Measurements from ENCODE around the gene DIP2C. TPM values are rescaled to one million over a fixed set of nuclear protein-coding genes. Genes with fewer than 3 reads are reported as not detected.

DIP2C gene
- total RNA-seq, 1 experiment from 2014 or later: 4.9 TPM

DNA sequence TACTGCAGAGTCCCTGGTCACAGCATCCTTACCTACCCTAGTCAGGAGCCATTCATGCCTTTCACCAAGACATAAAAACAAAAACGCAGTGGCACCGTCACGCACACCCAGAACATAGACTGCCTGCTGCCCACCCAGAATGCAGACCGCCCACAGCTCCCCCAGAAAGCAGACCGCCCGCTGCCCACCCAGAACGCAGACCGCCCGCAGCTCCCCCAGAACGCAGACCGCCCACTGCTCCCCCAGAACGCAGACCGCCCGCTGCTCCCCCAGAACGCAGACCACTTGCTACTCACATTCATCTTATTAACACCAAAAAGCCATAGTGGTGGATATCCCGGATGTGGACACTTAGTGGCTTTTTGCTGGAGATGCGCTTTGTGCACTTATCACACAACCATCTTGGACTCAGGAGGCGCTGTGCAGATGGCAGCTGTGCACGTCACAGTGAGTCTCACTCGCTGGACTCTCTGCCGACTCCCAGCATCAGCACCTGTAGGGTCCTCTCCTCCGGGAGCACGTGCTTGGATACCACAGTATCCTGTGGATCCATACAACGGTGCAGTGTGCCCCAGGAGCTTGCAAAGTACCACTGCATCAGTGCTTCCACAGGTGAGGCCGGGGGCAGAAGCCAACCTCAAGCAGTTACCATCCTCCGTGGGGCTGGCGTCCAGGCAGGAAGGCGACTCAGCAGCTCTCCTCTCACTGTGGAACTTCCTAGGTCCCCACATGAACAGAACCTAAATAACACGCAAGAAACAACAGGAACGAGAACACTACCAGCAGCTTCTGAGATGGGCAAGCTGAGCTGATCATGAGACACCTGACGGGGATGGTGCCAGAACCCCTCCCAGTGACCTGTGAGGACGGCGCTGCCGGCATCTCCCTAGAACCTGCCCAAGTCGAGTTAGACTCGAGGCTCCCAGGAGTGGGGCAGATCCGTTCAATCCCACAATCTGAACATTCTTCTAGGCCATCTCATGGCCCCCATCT is 161.0 kb downstream of the DIP2C start:
- in situ Hi-C loops (cut with HindIII; ENCODE audit: low pct_unique_long_range_greater_than_20kb, low sequenced_read_pairs): no loop called here
- no peak for DNase-seq (ENCODE audit: low read depth)

DNA sequence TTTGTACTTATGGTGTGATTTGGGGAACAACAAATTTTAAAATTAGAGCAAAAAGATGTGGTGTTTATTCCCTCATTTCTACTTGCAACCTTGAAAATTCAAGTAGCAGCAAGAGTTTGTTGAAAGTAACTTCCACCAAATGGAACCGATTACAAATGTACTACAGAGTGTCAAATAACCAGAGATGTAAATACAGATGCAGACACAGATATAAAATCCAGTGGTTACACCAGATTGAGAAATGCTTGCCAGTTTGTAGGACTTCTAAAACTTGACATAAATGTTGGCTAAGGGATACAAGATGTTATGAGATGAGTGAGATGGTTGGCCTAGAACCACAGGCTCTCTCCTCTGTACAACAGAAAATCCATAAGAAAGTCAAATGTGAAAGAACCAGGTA is 162.1 kb downstream of the DIP2C start:
- in situ Hi-C loops (cut with HindIII; ENCODE audit: low pct_unique_long_range_greater_than_20kb, low sequenced_read_pairs): no loop called here
- no peak for DNase-seq (ENCODE audit: low read depth)

DNA sequence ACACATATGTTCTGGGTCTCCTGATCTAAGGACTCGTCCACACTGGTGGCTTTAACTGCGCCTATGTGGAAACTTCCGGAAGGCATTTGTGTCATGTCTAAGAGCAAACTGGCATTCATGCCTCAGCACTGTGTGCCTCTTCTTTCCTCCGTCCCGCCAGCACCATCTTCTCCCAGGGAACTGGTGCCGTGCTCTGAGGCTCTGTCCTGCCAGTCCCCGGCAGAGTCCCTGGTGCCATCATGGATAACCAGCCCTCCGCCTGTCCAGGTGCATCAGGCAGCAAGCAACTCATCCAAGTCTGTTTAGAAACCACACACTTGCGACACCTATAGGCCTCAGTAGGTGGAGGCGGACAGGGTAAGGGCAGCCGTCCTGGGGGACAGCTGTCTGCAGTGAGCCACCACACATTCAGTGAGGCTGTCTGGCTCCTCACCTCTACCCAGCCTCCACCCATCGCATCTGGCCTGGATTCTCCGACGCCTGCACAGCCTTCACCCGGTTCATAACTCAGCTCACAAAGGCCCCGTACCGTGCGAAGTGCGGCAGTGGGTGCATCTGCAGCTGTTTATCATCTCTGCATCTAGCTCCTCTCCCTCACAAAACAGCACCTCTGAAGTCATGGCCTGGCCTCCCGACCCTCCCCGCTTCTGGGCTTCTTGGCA is 162.7 kb downstream of the DIP2C start:
- DNase-seq (ENCODE audit: low read depth): no peak
- in situ Hi-C loops (cut with HindIII; ENCODE audit: low pct_unique_long_range_greater_than_20kb, low sequenced_read_pairs): no loop called here

DNA sequence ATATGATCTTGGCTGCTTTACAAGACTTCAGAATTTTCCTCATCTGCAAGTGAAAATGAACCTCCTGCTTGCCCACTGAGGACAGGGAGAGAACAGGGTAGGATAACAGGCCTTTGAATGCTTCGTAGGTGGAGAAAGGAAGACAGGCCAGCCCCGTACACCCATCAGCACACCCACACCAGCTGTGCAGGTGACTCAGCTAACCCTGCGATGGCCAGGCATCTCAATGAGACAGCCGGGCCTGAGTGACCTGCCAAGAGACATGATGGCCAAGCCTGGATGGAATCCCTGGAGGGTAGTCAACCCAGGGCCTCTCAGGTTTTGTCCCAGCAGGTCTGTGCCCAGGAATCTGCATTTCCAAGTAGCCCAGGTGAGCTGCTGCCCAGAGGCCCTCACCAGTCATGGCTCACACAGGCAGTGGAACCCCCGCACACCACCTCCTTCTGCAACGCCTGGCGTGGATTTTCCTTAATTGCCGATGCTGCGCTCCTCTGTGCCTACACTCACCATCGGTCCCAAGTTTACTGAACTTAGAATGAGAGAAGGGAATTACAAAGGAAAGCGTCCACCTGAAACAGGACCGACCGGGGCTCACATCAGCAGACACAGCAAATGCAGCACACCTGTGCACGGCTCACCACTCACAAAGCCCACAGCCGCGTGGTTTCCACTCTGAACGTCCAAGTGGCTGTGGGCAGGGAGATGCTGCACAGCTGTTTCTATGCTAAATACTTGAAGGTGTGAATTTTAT is 163.7 kb downstream of the DIP2C start:
- in situ Hi-C loops (cut with HindIII; ENCODE audit: low pct_unique_long_range_greater_than_20kb, low sequenced_read_pairs): no loop called here
- no peak for DNase-seq (ENCODE audit: low read depth)

DNA sequence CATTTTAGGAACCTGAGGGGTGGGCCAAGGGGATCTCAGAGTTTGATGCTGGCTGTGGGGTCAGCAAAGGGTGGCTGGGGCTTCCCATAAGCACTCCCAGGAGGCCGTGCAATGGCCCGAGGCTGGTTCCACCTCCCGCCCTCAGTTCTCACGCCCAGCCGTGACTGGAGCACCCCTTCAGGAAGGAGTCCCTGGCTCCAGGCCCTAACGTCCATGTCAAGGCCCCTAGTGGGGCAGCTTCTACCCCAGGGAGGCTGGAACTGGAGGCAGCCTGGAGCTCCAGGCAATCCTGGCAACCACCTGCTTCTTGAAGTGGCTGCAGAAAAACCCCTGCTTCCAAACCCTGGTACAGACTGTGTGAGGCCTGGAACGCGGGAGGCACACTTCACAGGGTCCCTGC is 165.5 kb downstream of the DIP2C start:
- DNase-seq (ENCODE audit: low read depth): no peak
- in situ Hi-C loops (cut with HindIII; ENCODE audit: low pct_unique_long_range_greater_than_20kb, low sequenced_read_pairs): no loop called here

DNA sequence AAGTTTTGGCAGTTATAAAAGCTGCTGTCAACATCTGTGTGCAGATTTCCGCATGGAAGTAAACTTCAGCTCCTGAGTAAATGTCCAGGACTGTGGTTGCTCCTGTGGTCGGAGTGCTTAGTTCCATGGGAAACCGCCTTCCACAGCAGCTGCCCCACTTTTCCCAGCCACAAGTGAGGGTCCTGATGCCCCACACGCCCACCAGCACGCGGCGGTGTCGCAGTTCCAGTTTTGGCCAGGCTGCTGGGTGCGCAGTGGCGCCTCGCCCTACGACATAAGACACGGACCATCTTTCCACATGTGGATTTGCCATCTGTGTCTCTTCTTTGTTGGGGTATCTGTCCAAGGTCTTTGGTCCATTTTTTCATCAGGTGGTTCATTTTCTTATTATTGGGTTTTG is 167.1 kb downstream of the DIP2C start:
- no peak for DNase-seq (ENCODE audit: low read depth)
- in situ Hi-C loops (cut with HindIII; ENCODE audit: low pct_unique_long_range_greater_than_20kb, low sequenced_read_pairs): no loop called here

DNA sequence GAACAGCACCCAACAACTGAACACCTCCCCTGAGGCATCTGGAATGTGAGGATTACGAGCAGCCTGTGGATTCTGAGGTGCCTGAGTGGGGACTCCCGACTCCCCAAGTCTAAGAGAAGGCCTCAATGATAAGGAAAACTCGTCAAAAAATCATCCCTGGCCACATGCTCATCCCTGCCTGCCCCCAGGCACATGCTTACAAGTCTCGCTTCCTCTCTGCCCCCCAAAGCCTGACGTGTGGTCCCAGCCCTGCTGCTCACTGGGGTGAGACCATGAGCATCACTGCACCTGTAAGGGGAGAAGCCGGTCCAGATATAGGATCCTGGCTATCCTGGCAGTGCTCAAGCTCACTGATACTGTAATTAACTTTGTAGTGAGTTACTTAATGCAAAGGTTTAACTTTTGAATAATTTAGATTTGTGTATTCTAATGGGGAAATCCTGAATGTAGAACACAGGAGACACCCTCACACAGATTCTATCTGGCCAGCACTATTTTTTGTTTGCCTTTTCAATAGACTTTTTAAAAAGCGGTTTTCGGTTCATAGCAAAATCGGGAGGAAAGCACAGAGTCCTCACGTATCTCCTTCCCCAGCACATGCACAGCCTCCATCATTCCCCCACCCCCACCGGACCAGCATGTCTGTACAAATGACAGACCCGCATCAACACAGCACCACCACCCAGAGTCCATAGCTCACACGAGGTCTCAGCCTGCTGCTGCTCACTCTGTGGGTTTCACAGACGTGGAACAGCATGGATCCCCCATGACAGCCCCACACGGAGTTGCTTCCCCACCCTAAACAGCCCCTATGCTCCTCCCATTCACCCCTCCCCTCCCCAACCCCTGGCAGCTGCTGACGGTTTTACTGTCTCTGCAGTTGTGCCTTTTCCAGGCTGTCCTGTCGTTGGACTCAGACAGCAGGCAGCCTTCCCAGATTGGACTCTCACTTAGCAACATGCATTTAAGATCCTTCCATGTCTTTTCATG is 167.9 kb downstream of the DIP2C start:
- no peak for DNase-seq (ENCODE audit: low read depth)
- in situ Hi-C loops (cut with HindIII; ENCODE audit: low pct_unique_long_range_greater_than_20kb, low sequenced_read_pairs): no loop called here

DNA sequence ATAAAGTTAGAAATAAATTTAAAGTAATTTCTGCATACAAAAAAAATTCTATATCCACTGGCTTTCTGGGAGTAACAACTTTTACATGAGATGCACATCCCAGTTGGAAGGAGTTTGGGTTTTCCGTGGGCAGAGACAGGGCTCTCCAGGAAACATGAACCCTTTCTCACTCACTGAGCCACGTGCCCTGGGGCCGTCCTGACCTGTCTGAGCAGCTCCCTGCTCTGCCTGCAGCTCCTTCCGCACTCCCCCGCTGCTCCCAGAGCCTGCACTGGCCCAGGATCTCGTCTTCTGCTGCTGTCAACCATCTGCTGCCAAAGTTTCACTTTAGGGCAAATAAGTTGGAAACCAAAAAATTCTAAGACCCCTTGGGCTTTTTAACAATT is 169.1 kb downstream of the DIP2C start:
- in situ Hi-C loops (cut with HindIII; ENCODE audit: low pct_unique_long_range_greater_than_20kb, low sequenced_read_pairs): no loop called here
- no peak for DNase-seq (ENCODE audit: low read depth)

DNA sequence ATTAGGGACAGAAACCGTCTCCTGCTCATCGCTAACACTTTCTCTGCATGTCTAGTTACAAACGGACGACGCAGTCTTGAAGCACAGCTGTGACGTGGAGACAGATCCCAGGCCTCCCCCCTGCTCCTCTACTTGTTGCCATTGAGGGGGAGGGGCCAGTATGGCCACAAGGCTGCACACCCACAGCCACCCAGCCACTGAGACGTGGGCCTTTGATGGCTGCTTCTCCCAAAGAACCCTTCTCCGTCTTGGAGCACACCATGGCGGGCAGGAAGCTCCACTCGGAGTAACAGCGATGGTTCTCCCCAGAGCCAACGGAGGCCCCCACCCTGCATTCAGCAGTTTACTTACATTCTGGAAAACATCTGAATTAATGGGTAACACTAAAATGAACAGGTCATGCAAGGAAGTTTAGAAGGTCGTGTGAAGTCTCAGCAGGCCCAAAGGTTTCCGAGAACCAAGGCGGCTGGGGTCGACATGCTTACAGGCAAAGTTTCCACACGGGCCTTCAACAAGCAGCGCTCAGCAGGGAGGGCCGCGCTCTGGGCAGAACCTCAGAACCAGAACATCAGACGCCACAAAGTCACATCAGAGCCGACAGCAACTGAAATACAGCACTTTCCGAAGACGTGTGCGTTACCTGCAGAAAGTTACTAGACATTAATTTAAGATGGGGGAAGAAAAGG is 169.6 kb downstream of the DIP2C start:
- DNase-seq (ENCODE audit: low read depth): no peak
- in situ Hi-C loops (cut with HindIII; ENCODE audit: low pct_unique_long_range_greater_than_20kb, low sequenced_read_pairs): no loop called here

DNA sequence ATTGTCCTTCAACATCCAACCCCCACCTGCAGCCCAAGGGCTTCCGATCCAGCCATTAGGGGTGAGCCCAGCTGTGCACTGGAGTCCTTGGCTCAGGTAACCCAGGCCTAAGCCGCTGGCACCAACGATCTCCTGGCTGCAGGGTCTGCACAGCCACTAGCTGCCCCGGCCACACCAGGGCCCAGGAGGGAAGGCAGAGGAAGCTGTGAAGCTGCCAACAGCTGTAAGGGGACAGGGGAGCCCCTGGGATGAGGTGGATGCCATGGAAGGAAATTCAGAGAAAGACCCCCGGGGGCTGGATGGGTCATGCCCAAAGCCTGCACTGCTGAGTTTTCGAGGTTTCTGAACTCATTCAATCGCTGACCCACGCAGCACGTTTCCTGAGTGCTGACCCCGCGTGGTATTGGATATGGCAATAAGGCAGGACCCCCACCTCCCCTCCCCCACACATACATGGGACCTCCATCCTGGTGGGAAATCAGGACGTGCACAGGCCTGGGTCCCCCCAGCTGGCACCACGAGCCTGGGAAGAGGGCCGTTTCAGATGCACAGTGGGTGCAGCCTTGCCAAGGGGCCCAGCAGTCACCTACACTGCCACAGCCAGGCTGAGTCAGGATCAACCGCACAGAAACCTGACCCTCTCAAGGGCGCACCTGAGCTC is 170.3 kb downstream of the DIP2C start:
- in situ Hi-C loops (cut with HindIII; ENCODE audit: low pct_unique_long_range_greater_than_20kb, low sequenced_read_pairs): no loop called here

DNA sequence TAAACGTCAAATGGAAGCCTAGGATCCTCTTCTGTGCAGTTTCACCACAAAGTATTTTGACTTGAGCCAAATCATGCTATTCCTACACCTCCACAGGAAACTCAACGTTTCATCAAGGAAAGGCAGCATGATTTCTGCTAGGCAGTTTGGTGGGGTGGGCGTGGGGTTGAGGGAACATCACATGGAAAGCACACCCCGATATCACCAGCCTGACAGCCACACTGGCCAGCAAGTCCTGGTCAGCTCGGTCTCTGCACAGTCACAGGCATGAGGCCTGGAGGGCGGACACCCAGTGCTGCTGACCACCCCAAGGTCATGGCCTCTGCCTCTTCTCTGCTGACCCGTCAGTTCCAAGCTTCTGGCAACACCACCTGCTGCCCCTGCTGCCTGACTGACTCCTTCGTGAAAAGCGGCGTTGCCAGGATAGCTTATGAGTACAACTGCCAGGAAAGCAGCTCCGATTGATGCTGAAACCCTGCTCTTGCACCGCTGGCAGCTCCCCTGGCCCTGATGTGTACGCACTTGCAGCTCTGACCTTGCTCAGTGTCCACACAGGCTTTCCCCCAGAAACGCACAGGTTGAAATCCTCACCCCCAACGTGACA is 171.5 kb downstream of the DIP2C start:
- DNase-seq (ENCODE audit: low read depth): no peak
- in situ Hi-C loops (cut with HindIII; ENCODE audit: low pct_unique_long_range_greater_than_20kb, low sequenced_read_pairs): no loop called here

More for the DNA sequence above, 170.3 kb downstream of the DIP2C start:
- no peak for DNase-seq (ENCODE audit: low read depth)

DNA sequence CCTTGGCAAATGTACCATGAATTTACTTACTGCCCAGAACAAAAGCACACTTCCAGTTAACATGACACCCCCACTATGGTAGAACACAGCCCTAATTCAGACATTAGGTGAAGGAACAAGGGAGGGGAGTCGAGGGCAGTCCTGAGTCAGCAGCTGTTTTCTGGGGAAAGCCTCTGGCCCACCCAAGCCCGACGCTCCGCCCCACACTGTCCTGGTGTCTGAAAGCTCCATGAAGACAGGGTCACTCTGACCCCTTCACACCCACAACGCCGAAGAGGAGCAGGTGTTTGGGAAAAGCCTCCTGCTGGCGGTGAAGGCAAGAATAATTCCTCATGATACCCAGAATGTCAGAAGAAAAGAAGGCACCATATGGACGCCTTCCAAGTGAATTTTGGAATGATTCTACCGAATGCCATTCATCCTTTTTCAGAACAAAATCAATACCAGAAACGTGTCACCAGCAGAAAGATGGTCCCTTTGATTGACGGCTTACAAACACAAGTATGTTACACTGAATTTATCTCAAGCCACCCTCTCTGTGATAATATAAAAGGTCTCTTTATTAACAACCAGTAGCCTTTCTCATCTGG is 172.1 kb downstream of the DIP2C start:
- no peak for DNase-seq (ENCODE audit: low read depth)
- in situ Hi-C loops (cut with HindIII; ENCODE audit: low pct_unique_long_range_greater_than_20kb, low sequenced_read_pairs): no loop called here

DNA sequence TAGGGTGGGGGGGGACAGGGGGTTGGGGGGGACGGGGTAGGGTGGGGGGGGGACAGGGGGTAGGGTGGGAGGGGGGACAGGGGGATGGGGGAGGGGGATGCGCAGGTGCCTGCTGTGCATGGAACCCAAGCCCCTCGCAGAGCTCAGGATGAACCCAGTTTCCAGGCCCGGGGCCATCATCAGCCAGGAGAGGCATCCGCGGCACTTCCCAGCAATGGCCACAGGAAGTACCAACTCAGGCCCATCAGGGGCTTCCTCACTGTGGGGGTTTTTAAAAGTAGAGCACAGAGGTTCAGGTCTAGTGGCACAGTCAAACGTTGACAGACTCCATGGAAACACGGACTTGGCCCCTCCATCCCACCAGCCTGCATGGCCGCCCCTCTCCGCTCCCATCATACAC is 172.7 kb downstream of the DIP2C start:
- in situ Hi-C loops (cut with HindIII; ENCODE audit: low pct_unique_long_range_greater_than_20kb, low sequenced_read_pairs): no loop called here

DNA sequence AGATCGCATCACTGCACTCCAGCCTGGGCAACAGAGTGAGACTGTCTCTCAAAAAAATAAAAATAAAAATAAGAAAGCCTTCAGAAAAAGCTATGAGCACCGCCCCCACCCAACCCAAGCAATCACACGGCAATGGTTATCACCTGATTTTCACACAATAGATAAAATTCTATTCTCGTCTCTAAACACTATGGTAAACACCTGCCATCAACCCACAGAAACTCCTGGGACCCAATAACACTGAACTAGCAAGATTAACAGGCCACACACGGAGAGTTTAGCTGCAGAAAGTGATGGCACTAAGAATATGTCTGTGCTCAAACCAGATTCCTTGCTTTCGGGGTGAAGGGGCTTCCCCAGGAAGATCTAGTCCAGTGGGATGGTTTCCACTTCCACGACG is 173.8 kb downstream of the DIP2C start:
- in situ Hi-C loops (cut with HindIII; ENCODE audit: low pct_unique_long_range_greater_than_20kb, low sequenced_read_pairs): no loop called here
- no peak for DNase-seq (ENCODE audit: low read depth)

More for the DNA sequence above, 172.7 kb downstream of the DIP2C start:
- no peak for DNase-seq (ENCODE audit: low read depth)

DNA sequence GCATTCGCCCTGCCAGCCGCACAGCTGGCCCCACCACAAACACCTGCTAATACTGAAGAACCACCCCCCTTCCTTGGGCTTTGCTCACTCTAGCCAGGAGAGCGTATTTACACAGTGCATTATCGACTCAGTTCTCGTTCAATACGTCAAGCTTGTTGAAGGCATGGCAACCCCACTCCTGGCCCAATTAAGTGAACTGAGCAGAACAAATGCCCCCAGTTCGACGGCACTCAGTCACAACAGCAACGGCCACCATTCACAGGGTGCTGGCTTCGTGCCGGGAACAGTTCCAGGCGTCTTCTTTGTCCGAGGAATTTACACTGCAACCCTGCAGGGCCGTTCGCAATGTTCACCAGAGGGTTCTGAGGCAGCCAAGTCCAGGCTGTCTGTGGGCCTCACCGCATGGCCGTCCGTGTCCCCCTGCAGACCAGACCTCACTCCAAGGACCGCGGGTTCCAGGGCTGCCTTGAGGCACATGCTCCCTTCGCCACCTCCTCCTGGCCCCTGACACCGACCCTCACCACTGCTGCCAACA is 175.3 kb downstream of the DIP2C start:
- no peak for DNase-seq (ENCODE audit: low read depth)
- in situ Hi-C loops (cut with HindIII; ENCODE audit: low pct_unique_long_range_greater_than_20kb, low sequenced_read_pairs): no loop called here

DNA sequence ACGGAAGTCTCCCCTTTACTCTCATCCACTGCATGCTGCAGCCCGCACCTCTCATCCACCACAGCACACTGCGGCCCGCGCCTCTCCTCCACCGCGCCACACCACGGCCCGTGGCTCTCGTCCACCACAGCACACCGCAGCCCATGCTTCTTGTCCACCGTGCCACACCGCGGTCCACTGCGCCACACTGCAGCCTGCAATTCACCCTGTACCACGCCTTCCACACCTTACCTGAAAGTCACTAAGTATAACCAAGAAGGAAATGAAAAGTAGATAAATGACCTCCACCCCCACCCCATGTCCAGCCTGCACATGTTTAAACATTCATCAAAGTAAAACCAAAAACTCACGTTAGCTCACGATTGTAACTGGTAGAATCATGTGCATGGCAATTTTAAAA is 176.1 kb downstream of the DIP2C start:
- in situ Hi-C loops (cut with HindIII; ENCODE audit: low pct_unique_long_range_greater_than_20kb, low sequenced_read_pairs): no loop called here
- DNase-seq (ENCODE audit: low read depth): no peak
